Liver (tissue), 9 donors: ENCODE measurements around the gene ACTRT2. TPM values are rescaled to one million over a fixed set of nuclear protein-coding genes. Genes with fewer than 3 reads are reported as not detected.

ENCODE experiments used
- DNase-seq: peaks from one replicate; pipeline ENCODE4 v3.0.0-alpha.2; 2017; ENCODE audit warnings: low spot score
- H3K27ac ChIP-seq, 2 donors: one replicate each; pipeline ENCODE4 v1.7.0; 2013; ENCODE audit warnings: inconsistent platforms in 2 of 2, low read length in 2 of 2, control low read depth in 1 of 2, low read depth in 1 of 2, mild to moderate bottlenecking in 1 of 2
- H3K27me3 ChIP-seq, 4 donors: one replicate each; pipeline versions ENCODE4 v1.6.1 to v1.7.0; 2013; ENCODE audit warnings: low read length in 3 of 4, inconsistent platforms in 1 of 4, mild to moderate bottlenecking in 1 of 4, moderate library complexity in 1 of 4; ENCODE audit not compliant: control insufficient read depth in 4 of 4, insufficient read depth in 4 of 4
- H3K36me3 ChIP-seq, 4 donors: one replicate each; pipeline versions ENCODE4 v1.6.1 to v1.7.0; 2013; ENCODE audit warnings: low read length in 3 of 4, mild to moderate bottlenecking in 3 of 4, low read depth in 1 of 4, moderate library complexity in 1 of 4; ENCODE audit not compliant: control insufficient read depth in 4 of 4, insufficient read depth in 3 of 4
- H3K4me1 ChIP-seq, 4 donors: one replicate each; pipeline versions ENCODE4 v1.6.1 to v1.7.0; 2013; ENCODE audit warnings: low read length in 3 of 4, mild to moderate bottlenecking in 3 of 4, moderate library complexity in 1 of 4; ENCODE audit not compliant: control insufficient read depth in 4 of 4, insufficient read depth in 4 of 4
- H3K4me3 ChIP-seq, 3 donors: one replicate each; pipeline versions ENCODE4 v1.6.1 to v1.7.0; 2013; ENCODE audit warnings: low read length in 3 of 3, control low read depth in 1 of 3, low read depth in 1 of 3, mild to moderate bottlenecking in 1 of 3
- H3K9ac ChIP-seq, 2 donors: one replicate each; pipeline ENCODE4 v1.7.0; 2013; ENCODE audit warnings: low read length in 2 of 2, mild to moderate bottlenecking in 2 of 2, moderate library complexity in 2 of 2, control low read depth in 1 of 2, low read depth in 1 of 2
- H3K9me3 ChIP-seq, 4 donors: one replicate each; pipeline versions ENCODE4 v1.6.1 to v1.7.0; 2013; ENCODE audit warnings: low read length in 3 of 4; ENCODE audit not compliant: control insufficient read depth in 4 of 4
- EGR1 ChIP-seq, 2 donors: IDR thresholded peaks; 2 replicates each; pipeline ENCODE4 v1.6.1; 2016 to 2018; ENCODE audit warnings: antibody characterized with exemption in 2 of 2, low read depth in 2 of 2
- FOXA1 ChIP-seq: IDR thresholded peaks from 2 replicates; pipeline ENCODE4 v1.6.1; 2016; ENCODE audit warnings: antibody characterized with exemption
- FOXA2 ChIP-seq: IDR thresholded peaks from 2 replicates; pipeline ENCODE4 v1.6.1; 2016; ENCODE audit warnings: antibody characterized with exemption
- GABPA ChIP-seq, 2 donors: IDR thresholded peaks in 1 of 2; conservative IDR thresholded peaks in 1 of 2; 2 replicates each; pipeline ENCODE4 v1.6.1; 2016; ENCODE audit warnings: antibody characterized with exemption in 2 of 2, mild to moderate bottlenecking in 1 of 2, moderate library complexity in 1 of 2
- HNF4A ChIP-seq, 2 donors: conservative IDR thresholded peaks; 2 replicates each; pipeline ENCODE4 v1.6.1; 2016; ENCODE audit warnings: antibody characterized with exemption in 2 of 2, mild to moderate bottlenecking in 2 of 2
- HNF4G ChIP-seq: IDR thresholded peaks from 2 replicates; pipeline ENCODE4 v1.6.1; 2016; ENCODE audit warnings: antibody characterized with exemption
- JUND ChIP-seq, 2 donors: IDR thresholded peaks; 2 replicates each; pipeline ENCODE4 v1.6.1; 2016; ENCODE audit warnings: antibody characterized with exemption in 2 of 2
- NR2F2 ChIP-seq: IDR thresholded peaks from 2 replicates; pipeline ENCODE4 v1.6.1; 2016; ENCODE audit warnings: antibody characterized with exemption
- RAD21 ChIP-seq, 2 donors: IDR thresholded peaks; 2 replicates each; pipeline ENCODE4 v1.6.1; 2016; ENCODE audit warnings: antibody characterized with exemption in 2 of 2, mild to moderate bottlenecking in 2 of 2
- RXRA ChIP-seq, 2 donors: IDR thresholded peaks; 2 replicates each; pipeline ENCODE4 v1.6.1; 2017 to 2018; ENCODE audit warnings: antibody characterized with exemption in 2 of 2, mild to moderate bottlenecking in 1 of 2
- SP1 ChIP-seq: IDR thresholded peaks from 2 replicates; pipeline ENCODE4 v1.6.1; 2018; ENCODE audit warnings: antibody characterized with exemption, mild to moderate bottlenecking
- TAF1 ChIP-seq: conservative IDR thresholded peaks from 2 replicates; pipeline ENCODE4 v1.6.1; 2016; ENCODE audit warnings: antibody characterized with exemption, mild to moderate bottlenecking
- YY1 ChIP-seq: IDR thresholded peaks from 2 replicates; pipeline ENCODE4 v1.6.1; 2016; ENCODE audit warnings: antibody characterized with exemption, mild to moderate bottlenecking
- WGBS: extraction: QIAGEN DNeasy Blood & Tissue Kit; methylation state at CpG from one replicate; pipeline ENCODE4 v1.1.7; 2013; 5-methylcytosine and 5-hydroxymethylcytosine counted together
- polyA plus RNA-seq, 2 donors: library from polyadenylated mRNA; stranded (reverse) in 1 of 2; unstranded in 1 of 2; fragments of 200-250 nt in 1 of 2; fragments of >200 nt in 1 of 2; fragmentation: Nextera tagmentation in 1 of 2; extraction: Ambion mirVana in 1 of 2; gene quantifications; one replicate each; pipeline versions ENCODE4 v1.2.1 to v1.2.3, GENCODE V29; 2013 to 2015
- total RNA-seq, 2 donors: library from RNA; depleted of rRNA; stranded (reverse); fragments of >200 nt; gene quantifications; one replicate each; pipeline ENCODE4 v1.2.3, GENCODE V29; 2014
- TF ChIP-seq, protein P1 (sequence below): IDR thresholded peaks from 2 replicates; pipeline ENCODE4 v1.6.1; 2016; ENCODE audit warnings: antibody characterized with exemption
- TF ChIP-seq, protein P2 (sequence below): fragments of 150-350 bp; IDR thresholded peaks from 2 replicates; pipeline ENCODE4 v1.5.1; 2017; ENCODE audit warnings: improper control_type of control experiment, low read depth, low read length; ENCODE audit not compliant: missing input control
- TF ChIP-seq, protein P3 (sequence below): IDR thresholded peaks from 2 replicates; pipeline ENCODE4 v1.6.1; 2016; ENCODE audit warnings: antibody characterized with exemption
- TF ChIP-seq, protein P4 (sequence below): IDR thresholded peaks from 2 replicates; pipeline ENCODE4 v1.6.1; 2016; ENCODE audit warnings: antibody characterized with exemption
- TF ChIP-seq, protein P5 (sequence below): IDR thresholded peaks from 2 replicates; pipeline ENCODE4 v1.6.1; 2016; ENCODE audit warnings: antibody characterized with exemption, mild to moderate bottlenecking
- donor health status: healthy.
- donor health status: healthy.
- donor health status: healthy.
- donor health status: healthy.
- donor health status: healthy.

Gene ACTRT2
- total and polyA plus RNA-seq, 4 donors: not detected

DNA sequence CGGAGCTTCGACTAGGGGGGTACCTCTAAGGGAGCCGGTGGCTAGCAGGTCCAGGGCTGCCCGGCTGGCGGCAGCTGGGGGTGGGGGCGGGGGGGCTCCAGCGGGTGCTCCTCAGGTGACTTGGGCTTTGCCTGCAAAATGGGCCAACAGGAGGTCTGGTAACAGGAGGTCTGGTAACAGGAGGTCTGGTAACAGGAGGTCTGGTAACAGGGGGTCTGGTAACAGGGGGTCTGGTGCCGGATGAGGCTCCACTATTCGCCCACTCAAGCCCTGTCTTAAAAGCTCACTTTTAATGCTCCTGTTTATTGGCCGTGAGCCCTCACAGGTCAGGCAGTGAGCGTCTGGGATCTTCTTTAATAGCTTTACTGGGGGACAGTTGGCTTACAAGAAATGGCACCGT is 40.4 kb upstream of the ACTRT2 start:
- no peak for DNase-seq
- Histone ChIP-seq H3K9ac (no peak overlapping the region), H3K27me3 (peaks cover 0 to 2% (median 0%) of the 10 kb centered on the region in 4 donors), H3K36me3 (no peaks in the 10 kb centered on the region), H3K27ac (no peak overlapping the region), H3K9me3 (no peaks in the 10 kb centered on the region), H3K4me3 (no peak overlapping the region), H3K4me1 (no peaks in the 10 kb centered on the region)
- TF ChIP-seq FOXA1 (no peak), RAD21 (IDR thresholded peaks at IDR 0.05) (no peak), TAF1 (no peak), FOXA2 (no peak), JUND (IDR thresholded peaks at IDR 0.05) (no peak), HNF4G (no peak), SP1 (no peak), YY1 (no peak), RXRA (IDR thresholded peaks at IDR 0.05) (no peak), HNF4A (conservative IDR thresholded peaks at IDR 0.05) (no peak), EGR1 (IDR thresholded peaks at IDR 0.05; ENCODE audit: low read depth in 2 of 2) (no peak), NR2F2 (no peak)
- TF ChIP-seq, protein P1, sequence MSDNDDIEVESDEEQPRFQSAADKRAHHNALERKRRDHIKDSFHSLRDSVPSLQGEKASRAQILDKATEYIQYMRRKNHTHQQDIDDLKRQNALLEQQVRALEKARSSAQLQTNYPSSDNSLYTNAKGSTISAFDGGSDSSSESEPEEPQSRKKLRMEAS: no peak
- TF ChIP-seq, protein P2, sequence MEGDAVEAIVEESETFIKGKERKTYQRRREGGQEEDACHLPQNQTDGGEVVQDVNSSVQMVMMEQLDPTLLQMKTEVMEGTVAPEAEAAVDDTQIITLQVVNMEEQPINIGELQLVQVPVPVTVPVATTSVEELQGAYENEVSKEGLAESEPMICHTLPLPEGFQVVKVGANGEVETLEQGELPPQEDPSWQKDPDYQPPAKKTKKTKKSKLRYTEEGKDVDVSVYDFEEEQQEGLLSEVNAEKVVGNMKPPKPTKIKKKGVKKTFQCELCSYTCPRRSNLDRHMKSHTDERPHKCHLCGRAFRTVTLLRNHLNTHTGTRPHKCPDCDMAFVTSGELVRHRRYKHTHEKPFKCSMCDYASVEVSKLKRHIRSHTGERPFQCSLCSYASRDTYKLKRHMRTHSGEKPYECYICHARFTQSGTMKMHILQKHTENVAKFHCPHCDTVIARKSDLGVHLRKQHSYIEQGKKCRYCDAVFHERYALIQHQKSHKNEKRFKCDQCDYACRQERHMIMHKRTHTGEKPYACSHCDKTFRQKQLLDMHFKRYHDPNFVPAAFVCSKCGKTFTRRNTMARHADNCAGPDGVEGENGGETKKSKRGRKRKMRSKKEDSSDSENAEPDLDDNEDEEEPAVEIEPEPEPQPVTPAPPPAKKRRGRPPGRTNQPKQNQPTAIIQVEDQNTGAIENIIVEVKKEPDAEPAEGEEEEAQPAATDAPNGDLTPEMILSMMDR: no peak
- TF ChIP-seq, protein P3, sequence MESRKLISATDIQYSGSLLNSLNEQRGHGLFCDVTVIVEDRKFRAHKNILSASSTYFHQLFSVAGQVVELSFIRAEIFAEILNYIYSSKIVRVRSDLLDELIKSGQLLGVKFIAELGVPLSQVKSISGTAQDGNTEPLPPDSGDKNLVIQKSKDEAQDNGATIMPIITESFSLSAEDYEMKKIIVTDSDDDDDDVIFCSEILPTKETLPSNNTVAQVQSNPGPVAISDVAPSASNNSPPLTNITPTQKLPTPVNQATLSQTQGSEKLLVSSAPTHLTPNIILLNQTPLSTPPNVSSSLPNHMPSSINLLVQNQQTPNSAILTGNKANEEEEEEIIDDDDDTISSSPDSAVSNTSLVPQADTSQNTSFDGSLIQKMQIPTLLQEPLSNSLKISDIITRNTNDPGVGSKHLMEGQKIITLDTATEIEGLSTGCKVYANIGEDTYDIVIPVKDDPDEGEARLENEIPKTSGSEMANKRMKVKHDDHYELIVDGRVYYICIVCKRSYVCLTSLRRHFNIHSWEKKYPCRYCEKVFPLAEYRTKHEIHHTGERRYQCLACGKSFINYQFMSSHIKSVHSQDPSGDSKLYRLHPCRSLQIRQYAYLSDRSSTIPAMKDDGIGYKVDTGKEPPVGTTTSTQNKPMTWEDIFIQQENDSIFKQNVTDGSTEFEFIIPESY: no peak
- TF ChIP-seq, protein P4, sequence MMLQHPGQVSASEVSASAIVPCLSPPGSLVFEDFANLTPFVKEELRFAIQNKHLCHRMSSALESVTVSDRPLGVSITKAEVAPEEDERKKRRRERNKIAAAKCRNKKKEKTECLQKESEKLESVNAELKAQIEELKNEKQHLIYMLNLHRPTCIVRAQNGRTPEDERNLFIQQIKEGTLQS: no peak
- TF ChIP-seq, protein P5, sequence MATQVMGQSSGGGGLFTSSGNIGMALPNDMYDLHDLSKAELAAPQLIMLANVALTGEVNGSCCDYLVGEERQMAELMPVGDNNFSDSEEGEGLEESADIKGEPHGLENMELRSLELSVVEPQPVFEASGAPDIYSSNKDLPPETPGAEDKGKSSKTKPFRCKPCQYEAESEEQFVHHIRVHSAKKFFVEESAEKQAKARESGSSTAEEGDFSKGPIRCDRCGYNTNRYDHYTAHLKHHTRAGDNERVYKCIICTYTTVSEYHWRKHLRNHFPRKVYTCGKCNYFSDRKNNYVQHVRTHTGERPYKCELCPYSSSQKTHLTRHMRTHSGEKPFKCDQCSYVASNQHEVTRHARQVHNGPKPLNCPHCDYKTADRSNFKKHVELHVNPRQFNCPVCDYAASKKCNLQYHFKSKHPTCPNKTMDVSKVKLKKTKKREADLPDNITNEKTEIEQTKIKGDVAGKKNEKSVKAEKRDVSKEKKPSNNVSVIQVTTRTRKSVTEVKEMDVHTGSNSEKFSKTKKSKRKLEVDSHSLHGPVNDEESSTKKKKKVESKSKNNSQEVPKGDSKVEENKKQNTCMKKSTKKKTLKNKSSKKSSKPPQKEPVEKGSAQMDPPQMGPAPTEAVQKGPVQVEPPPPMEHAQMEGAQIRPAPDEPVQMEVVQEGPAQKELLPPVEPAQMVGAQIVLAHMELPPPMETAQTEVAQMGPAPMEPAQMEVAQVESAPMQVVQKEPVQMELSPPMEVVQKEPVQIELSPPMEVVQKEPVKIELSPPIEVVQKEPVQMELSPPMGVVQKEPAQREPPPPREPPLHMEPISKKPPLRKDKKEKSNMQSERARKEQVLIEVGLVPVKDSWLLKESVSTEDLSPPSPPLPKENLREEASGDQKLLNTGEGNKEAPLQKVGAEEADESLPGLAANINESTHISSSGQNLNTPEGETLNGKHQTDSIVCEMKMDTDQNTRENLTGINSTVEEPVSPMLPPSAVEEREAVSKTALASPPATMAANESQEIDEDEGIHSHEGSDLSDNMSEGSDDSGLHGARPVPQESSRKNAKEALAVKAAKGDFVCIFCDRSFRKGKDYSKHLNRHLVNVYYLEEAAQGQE: no peak
- WGBS: 70% methylated on average over 12 of the region's 12 CpGs

DNA sequence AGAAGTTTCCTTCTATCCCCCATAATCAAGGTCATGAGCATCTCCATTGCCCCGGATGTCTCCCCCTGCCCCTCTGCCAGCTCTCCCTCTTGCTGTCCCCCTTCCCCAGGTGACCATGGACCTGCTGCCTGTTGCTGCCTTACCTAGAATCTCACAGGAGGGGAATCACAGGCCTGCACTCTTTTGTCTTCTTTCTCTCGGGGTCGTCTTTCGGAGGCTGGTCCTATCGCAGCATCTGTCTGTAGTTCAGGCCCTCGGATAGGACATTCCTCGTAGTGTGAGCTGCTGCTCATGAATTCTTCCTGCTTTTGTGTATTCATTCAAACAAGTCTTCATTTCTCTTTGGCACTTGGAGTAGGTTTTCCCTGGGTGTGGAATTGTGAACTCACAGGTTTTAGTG is 39.9 kb upstream of the ACTRT2 start:
- Histone ChIP-seq H3K4me1 (no peaks in the 10 kb centered on the region), H3K9ac (no peak overlapping the region), H3K27me3 (peaks cover 0 to 2% (median 0%) of the 10 kb centered on the region in 4 donors), H3K9me3 (no peaks in the 10 kb centered on the region), H3K36me3 (no peaks in the 10 kb centered on the region), H3K27ac (no peak overlapping the region), H3K4me3 (no peak overlapping the region)
- no peak for DNase-seq
- no peak for TF ChIP-seq HNF4A (conservative IDR thresholded peaks at IDR 0.05)
- TF ChIP-seq, protein P3: no peak
- no peak for TF ChIP-seq GABPA (IDR thresholded peaks at IDR 0.05 in 1 of 2, conservative IDR thresholded peaks at IDR 0.05 in 1 of 2)
- WGBS: 51% methylated on average over 7 of the region's 7 CpGs
